Fibroblast of skin of scalp (primary cell): ENCODE results near the gene DDX23. TPM values are rescaled to one million over a fixed set of nuclear protein-coding genes. Genes with fewer than 3 reads are reported as not detected.
"Not testable (repeated sequence)": the region's sequence is repeated elsewhere in the genome, so short reads cannot be mapped to it uniquely, and the experiment has no call there.

Experiments
- DNase-seq: peaks from one replicate; pipeline ENCODE4 v3.0.0-alpha.2; 2013
- polyA plus RNA-seq, 2 experiments: library from polyadenylated mRNA; unstranded; fragments of 120-200 nt; gene quantifications; one replicate each; pipeline ENCODE4 v1.2.1, GENCODE V29; 2013; ENCODE audit not compliant: insufficient read length in 2 of 2

Gene DDX23
- polyA plus RNA-seq (2013, experiment 1 of 2; ENCODE audit: insufficient read length): 62.0 TPM
- polyA plus RNA-seq (2013, experiment 2 of 2; ENCODE audit: insufficient read length): 57.0 TPM

GRCh38 chr12:48851883-48852733, at the start of gene DDX23:
Gene DDX23, minus strand, starts transcription at chr12:48852163. Its CDS starts 6,381 bp downstream, at chr12:48845782.
- peak; percentile 98 for DNase-seq

GRCh38 chr12:48901278-48901677, 49.3 kb upstream of the DDX23 start:
- DNase-seq: no peak

- no peak for DNase-seq
Measured at GRCh38 chr12:48899651-48900050, 47.7 kb upstream of the DDX23 start.

- no peak for DNase-seq
Measured at GRCh38 chr12:48894271-48894670, 42.3 kb upstream of the DDX23 start.

GRCh38 chr12:48890657-48891418, 38.9 kb upstream of the DDX23 start:
- peak; percentile 70 for DNase-seq

GRCh38 chr12:48889679-48890078, 37.7 kb upstream of the DDX23 start:
- DNase-seq: no peak

GRCh38 chr12:48883305-48884161, 31.6 kb upstream of the DDX23 start:
- DNase-seq: no peak

- no peak for DNase-seq
Measured at GRCh38 chr12:48882972-48883304, 31.0 kb upstream of the DDX23 start.

- DNase-seq: peak; percentile 32
Measured at GRCh38 chr12:48882315-48882687, 30.3 kb upstream of the DDX23 start.

- DNase-seq: no peak
Measured at GRCh38 chr12:48881686-48882314, 29.8 kb upstream of the DDX23 start.

GRCh38 chr12:48880647-48881046, 28.7 kb upstream of the DDX23 start:
- no peak for DNase-seq

- no peak for DNase-seq
Measured at GRCh38 chr12:48878548-48878947, 26.6 kb upstream of the DDX23 start.

- DNase-seq: no peak
Measured at GRCh38 chr12:48875944-48876515, 24.1 kb upstream of the DDX23 start.

- DNase-seq: not testable (repeated sequence)
Measured at GRCh38 chr12:48873534-48873933, 21.6 kb upstream of the DDX23 start.

- DNase-seq: no peak
Measured at GRCh38 chr12:48873096-48873495, 21.1 kb upstream of the DDX23 start.

GRCh38 chr12:48869191-48869590, 17.2 kb upstream of the DDX23 start:
- no peak for DNase-seq

GRCh38 chr12:48868451-48868850, 16.5 kb upstream of the DDX23 start:
- DNase-seq: no peak

- no peak for DNase-seq
Measured at GRCh38 chr12:48866052-48866711, 14.2 kb upstream of the DDX23 start.

GRCh38 chr12:48865281-48866051, 13.5 kb upstream of the DDX23 start, which contains the start of gene RND1:
Gene RND1, minus strand, starts transcription at chr12:48865870. Its CDS starts 103 bp downstream, at chr12:48865767.
- DNase-seq: peak; percentile 89

- no peak for DNase-seq
Measured at GRCh38 chr12:48863291-48863690, 11.3 kb upstream of the DDX23 start.
